Astrocyte of the cerebellum (primary cell): ENCODE measurements around the gene HMGA1.

Experiments
- DNase-seq: peaks from one replicate; pipeline ENCODE4 v3.0.0-alpha.2; 2011; ENCODE audit warnings: low read depth
- H3K4me3 ChIP-seq: 2 replicates; pipeline ENCODE4 v1.5.1; 2011; ENCODE audit warnings: mild to moderate bottlenecking, low read depth, low read length, moderate library complexity
- in situ Hi-C: cut with HindIII; loops from 2 replicates; pipeline ENCODE4 v1.10.0; 2017; ENCODE audit warnings: low sequenced_read_pairs
- TF ChIP-seq, protein P1 (sequence below): IDR thresholded peaks from 2 replicates; pipeline ENCODE4 v1.5.1; 2012; ENCODE audit warnings: low read length, low read depth, moderate library complexity, mild to moderate bottlenecking; ENCODE audit errors: missing control alignments

Gene HMGA1

GRCh38 chr6:34246249-34246562, 9.5 kb downstream of the HMGA1 start:
- TF ChIP-seq, protein P1, sequence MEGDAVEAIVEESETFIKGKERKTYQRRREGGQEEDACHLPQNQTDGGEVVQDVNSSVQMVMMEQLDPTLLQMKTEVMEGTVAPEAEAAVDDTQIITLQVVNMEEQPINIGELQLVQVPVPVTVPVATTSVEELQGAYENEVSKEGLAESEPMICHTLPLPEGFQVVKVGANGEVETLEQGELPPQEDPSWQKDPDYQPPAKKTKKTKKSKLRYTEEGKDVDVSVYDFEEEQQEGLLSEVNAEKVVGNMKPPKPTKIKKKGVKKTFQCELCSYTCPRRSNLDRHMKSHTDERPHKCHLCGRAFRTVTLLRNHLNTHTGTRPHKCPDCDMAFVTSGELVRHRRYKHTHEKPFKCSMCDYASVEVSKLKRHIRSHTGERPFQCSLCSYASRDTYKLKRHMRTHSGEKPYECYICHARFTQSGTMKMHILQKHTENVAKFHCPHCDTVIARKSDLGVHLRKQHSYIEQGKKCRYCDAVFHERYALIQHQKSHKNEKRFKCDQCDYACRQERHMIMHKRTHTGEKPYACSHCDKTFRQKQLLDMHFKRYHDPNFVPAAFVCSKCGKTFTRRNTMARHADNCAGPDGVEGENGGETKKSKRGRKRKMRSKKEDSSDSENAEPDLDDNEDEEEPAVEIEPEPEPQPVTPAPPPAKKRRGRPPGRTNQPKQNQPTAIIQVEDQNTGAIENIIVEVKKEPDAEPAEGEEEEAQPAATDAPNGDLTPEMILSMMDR: no peak
- no peak overlapping the region for H3K4me3 ChIP-seq
- in situ Hi-C loops: no loop called here
- no peak for DNase-seq

DNA sequence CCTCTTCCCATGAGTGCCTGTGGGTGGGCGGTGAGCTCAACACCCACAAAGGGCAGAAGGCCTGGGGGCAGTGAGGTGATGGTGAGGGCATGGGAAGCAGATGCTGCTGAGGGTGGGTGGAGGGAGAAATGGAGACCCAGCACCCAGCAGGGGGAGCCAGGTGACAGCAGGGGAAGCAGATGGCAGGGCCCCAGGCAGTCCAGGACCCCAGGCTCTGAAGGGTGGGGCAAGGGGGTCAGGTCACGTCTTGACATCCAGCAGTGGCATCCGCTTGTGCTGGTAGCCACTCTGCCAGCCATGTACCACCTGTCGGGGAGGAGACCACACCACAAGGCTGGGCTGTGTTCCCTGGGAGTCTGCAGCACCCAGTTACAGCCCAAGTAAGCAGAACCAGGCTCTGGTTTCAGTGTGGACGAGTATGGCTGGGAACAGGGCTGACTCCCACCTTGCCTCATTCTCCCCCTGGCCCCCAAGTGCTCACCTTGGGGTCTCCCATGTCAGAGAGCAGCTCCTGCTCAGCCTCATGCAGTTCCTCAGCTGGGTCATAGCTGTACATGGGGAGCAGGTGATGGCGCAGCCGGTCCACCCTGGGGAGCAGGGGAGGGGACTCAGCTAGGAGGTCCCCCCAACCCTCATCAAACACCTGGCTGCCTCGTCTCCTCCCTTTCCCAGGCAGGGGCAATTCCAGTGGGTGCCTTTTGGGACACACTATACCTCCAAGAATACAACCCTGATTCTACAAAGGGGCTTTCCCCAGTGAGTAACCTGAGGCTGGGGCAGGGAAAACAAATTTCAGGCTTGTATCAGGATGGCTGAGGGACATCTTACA, 10.1 kb downstream of the HMGA1 start:
- no peak overlapping the region for H3K4me3 ChIP-seq
- no peak for DNase-seq
- in situ Hi-C loops: no loop called here
- TF ChIP-seq, protein P1: peak; percentile 53

- in situ Hi-C loops: no loop called here
- no peak for DNase-seq
- TF ChIP-seq, protein P1: no peak
- H3K4me3 ChIP-seq: peak overlapping the region; percentile 88
Measured at GRCh38 chr6:34247481-34248197, 11.0 kb downstream of the HMGA1 start.

- in situ Hi-C loops: no loop called here
- DNase-seq: no peak
- peak overlapping the region; percentile 88 for H3K4me3 ChIP-seq
- TF ChIP-seq, protein P1: no peak
Measured at GRCh38 chr6:34248198-34248726, 11.6 kb downstream of the HMGA1 start.

GRCh38 chr6:34248727-34249468, 12.2 kb downstream of the HMGA1 start, which contains the start of gene SMIM29:
SMIM29 (minus strand) TSS chr6:34249006; CDS start chr6:34247791, 1,215 bp downstream.
- peak; percentile 86 for DNase-seq
- TF ChIP-seq, protein P1: peak; percentile 83
- in situ Hi-C loops: no loop called here
- H3K4me3 ChIP-seq: peak within 1 kb of the TSS; percentile 88
